GM12878 (cell line): ENCODE data around the gene NAALAD2. TPM values are rescaled to one million over a fixed set of nuclear protein-coding genes. Genes with fewer than 3 reads are reported as not detected.
"Not testable (repeated sequence)": the region's sequence is repeated elsewhere in the genome, so short reads cannot be mapped to it uniquely, and the experiment has no call there.

Experiments
- ATAC-seq: fragments of 200-7000 bp; cut with Tn5 transposase; 3 replicates; pipeline ENCODE4 v1.9.1; 2020; ENCODE audit warnings: mild to moderate bottlenecking, moderate library complexity
- BruUV-seq: library from RNA; stranded (reverse); fragments of 400-500 nt; replicated peaks from 2 replicates; lab custom pipeline; 2021; lab: Mats Ljungman, UMichigan
- CTCF ChIA-PET: fragments of 300-600 bp; sonication (Branson Sonifier 250); formaldehyde crosslinking; extraction: SDS; loops from one replicate; lab custom pipeline; 2021; ENCODE audit warnings: inconsistent platforms; lab: Yijun Ruan, JAX
- POLR2A ChIA-PET: fragments of 350-600 bp; formaldehyde crosslinking; extraction: SDS; loops from one replicate; lab custom pipeline; 2021; ENCODE audit warnings: inconsistent platforms; lab: Charles Lee
- RAD21 ChIA-PET: fragments of 300-600 bp; sonication (Branson Sonifier 250); formaldehyde crosslinking; loops from one replicate; lab custom pipeline; 2023; ENCODE audit warnings: antibody characterized with exemption; ENCODE audit not compliant: unreplicated experiment; lab: Charles Lee
- SMC1A ChIA-PET: fragments of 300-600 bp; sonication (Branson Sonifier 250); formaldehyde crosslinking; loops from one replicate; lab custom pipeline; 2023; ENCODE audit not compliant: unreplicated experiment, uncharacterized antibody; lab: Charles Lee
- DNase-seq: peaks from one replicate; pipeline ENCODE4 v3.0.0-alpha.2; 2011; ENCODE audit warnings: low read depth, low spot score
- FAIRE-seq: peaks from 3 replicates; lab custom pipeline; 2011; peaks lifted over from hg19 to GRCh38; lab: Jason Lieb, UNC
- H2AFZ ChIP-seq: 2 replicates; pipeline ENCODE4 v1.6.0; 2011; ENCODE audit warnings: low read depth, low read length, control low read depth; ENCODE audit not compliant: control insufficient read depth
- H3K27ac ChIP-seq: 2 replicates; pipeline ENCODE4 v1.5.1; 2011; ENCODE audit warnings: control low read depth; ENCODE audit not compliant: control insufficient read depth, insufficient read depth
- H3K27me3 ChIP-seq, 2 experiments: replicated peaks in 1 of 2; 2 replicates each; pipeline versions ENCODE4 v1.6.0 to v1.6.1; 2011; ENCODE audit warnings: low read length in 1 of 2; ENCODE audit not compliant: control insufficient read depth in 2 of 2, insufficient read depth in 2 of 2
- H3K36me3 ChIP-seq, 2 experiments: 2 replicates each; pipeline ENCODE4 v1.5.1; 2011; ENCODE audit warnings: low read length in 1 of 2; ENCODE audit not compliant: control insufficient read depth in 2 of 2, insufficient read depth in 2 of 2
- H3K4me1 ChIP-seq: 2 replicates; pipeline ENCODE4 v1.6.1; 2011; ENCODE audit warnings: mild to moderate bottlenecking, low read length, moderate library complexity, mixed read lengths; ENCODE audit not compliant: control insufficient read depth, insufficient read depth
- H3K4me2 ChIP-seq: 2 replicates; pipeline ENCODE4 v1.6.0; 2011; ENCODE audit warnings: control low read depth; ENCODE audit not compliant: control insufficient read depth, insufficient read depth
- H3K4me3 ChIP-seq: fragments of 200-600 bp; sonication (generic); 2 replicates; pipeline ENCODE4 v1.5.1; 2016
- H3K79me2 ChIP-seq: 2 replicates; pipeline ENCODE4 v1.6.0; 2011; ENCODE audit warnings: low read length; ENCODE audit not compliant: control insufficient read depth, insufficient read depth
- H3K9ac ChIP-seq: 2 replicates; pipeline ENCODE4 v1.8.0; 2011; ENCODE audit warnings: low read length, control low read depth, mixed read lengths; ENCODE audit not compliant: control insufficient read depth, insufficient read depth
- H3K9me3 ChIP-seq: replicated peaks from 3 replicates; pipeline ENCODE4 v1.5.1; 2011; ENCODE audit warnings: mild to moderate bottlenecking, low read length; ENCODE audit not compliant: control insufficient read depth, insufficient read depth
- H4K20me1 ChIP-seq: 2 replicates; pipeline ENCODE4 v1.6.0; 2011; ENCODE audit not compliant: control insufficient read depth, insufficient read depth
- WGBS: methylation state at CpG from one replicate; pipeline ENCODE4 v1.1.6; 2016; ENCODE audit warnings: low lambda C conversion rate; ENCODE audit not compliant: insufficient replicate concordance, insufficient coverage; ENCODE audit errors: missing lambda C conversion rate; 5-methylcytosine and 5-hydroxymethylcytosine counted together
- in situ Hi-C: fragments of 300-500 bp; cut with MboI; formaldehyde crosslinking; loops from 9 replicates; pipeline ENCODE4 v1.14.3; 2018; ENCODE audit warnings: mixed read lengths
- intact Hi-C: fragments of 100-400 bp; cut with micrococcal nuclease; formaldehyde crosslinking; loops from one replicate; pipeline ENCODE4 v1.14.2; 2022; ENCODE audit not compliant: unreplicated experiment
- polyA plus RNA-seq, 11 experiments: library from polyadenylated mRNA; depleted of rRNA in 4 of 11; unstranded in 6 of 11; stranded (reverse) in 5 of 11; fragments of >200 nt; fragmentation: Nextera tagmentation in 4 of 11; fragmentation: Illumina TruSeq in 1 of 11; extraction: Ambion mirVana in 4 of 11; extraction: Trizol in 1 of 11; gene quantifications; 1 replicate in 1 of 11; 2 replicates in 10 of 11; pipeline versions ENCODE4 v1.2.1 to v1.2.3, GENCODE V29; 2011 to 2016; ENCODE audit warnings: inconsistent platforms in 2 of 11, missing spikeins in 2 of 11, low read depth in 1 of 11
- total RNA-seq, 4 experiments: library from RNA; depleted of rRNA in 3 of 4; stranded (reverse); fragments of >200 nt in 3 of 4; fragmentation: Illumina TruSeq in 1 of 4; extraction: Trizol in 1 of 4; gene quantifications; 2 replicates each; pipeline versions ENCODE4 v1.2.1 to v1.2.3, GENCODE V29; 2013 to 2021
- TF ChIP-seq, protein P1 (sequence below): IDR thresholded peaks from 2 replicates; pipeline ENCODE4 v1.6.1; 2012; ENCODE audit warnings: mild to moderate bottlenecking, low read depth, low read length

The NAALAD2 gene
- total and polyA plus RNA-seq, 10 of the 15 experiments (the other 5 are each of a cell fraction or from before 2014, with no cell fraction given) = 0.05 to 0.24 (median 0.11) TPM; not detected in 5

DNA sequence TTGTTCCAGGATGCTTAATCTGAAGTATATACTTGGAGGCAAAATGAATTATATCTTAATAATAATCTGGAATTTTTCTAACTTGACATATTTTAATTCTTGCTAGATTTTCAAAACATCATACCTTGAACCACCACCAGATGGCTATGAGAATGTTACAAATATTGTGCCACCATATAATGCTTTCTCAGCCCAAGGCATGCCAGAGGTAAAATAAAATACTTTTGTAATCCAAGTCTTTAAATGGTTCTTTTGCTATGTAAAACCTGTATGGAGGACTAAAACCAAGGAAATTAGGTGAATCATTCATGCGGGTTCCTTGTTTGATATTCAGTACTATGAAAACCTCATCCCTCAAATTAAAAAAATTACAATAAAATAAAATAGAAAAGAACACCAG lies 14.4 kb downstream of the NAALAD2 start (continued):
- TF ChIP-seq, protein P1, sequence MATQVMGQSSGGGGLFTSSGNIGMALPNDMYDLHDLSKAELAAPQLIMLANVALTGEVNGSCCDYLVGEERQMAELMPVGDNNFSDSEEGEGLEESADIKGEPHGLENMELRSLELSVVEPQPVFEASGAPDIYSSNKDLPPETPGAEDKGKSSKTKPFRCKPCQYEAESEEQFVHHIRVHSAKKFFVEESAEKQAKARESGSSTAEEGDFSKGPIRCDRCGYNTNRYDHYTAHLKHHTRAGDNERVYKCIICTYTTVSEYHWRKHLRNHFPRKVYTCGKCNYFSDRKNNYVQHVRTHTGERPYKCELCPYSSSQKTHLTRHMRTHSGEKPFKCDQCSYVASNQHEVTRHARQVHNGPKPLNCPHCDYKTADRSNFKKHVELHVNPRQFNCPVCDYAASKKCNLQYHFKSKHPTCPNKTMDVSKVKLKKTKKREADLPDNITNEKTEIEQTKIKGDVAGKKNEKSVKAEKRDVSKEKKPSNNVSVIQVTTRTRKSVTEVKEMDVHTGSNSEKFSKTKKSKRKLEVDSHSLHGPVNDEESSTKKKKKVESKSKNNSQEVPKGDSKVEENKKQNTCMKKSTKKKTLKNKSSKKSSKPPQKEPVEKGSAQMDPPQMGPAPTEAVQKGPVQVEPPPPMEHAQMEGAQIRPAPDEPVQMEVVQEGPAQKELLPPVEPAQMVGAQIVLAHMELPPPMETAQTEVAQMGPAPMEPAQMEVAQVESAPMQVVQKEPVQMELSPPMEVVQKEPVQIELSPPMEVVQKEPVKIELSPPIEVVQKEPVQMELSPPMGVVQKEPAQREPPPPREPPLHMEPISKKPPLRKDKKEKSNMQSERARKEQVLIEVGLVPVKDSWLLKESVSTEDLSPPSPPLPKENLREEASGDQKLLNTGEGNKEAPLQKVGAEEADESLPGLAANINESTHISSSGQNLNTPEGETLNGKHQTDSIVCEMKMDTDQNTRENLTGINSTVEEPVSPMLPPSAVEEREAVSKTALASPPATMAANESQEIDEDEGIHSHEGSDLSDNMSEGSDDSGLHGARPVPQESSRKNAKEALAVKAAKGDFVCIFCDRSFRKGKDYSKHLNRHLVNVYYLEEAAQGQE = no peak
- TF ChIP-seq, all 136 proteins: peak for 0

DNA sequence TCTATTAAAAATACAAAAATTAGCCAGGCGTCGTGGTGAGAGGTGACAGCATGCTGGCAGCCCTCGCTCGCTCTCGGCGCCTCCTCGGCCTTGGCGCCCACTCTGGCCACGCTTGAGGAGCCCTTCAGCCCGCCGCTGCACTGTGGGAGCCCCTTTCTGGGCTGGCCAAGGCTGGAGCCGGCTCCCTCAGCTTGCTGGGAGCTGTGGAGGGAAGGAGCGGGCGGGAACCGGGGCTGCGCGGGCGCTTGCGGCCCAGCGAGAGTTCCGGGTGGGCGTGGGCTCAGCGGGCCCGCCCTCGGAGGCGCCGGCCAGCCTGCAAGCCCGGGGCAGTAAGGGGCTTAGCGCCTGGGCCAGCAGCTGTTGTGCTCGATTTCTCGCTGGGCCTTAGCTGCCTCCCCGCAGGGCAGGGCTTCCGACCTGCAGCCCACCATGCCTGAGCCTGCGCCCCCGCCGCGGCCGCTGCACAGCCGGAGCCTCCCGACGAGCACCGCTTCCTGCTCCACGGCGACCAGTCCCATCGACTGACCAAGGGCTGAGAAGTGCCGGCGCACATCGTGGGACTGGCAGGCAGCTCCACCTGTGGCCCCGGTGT lies 32.6 kb downstream of the NAALAD2 start:
- H3K36me3 ChIP-seq, DNase-seq, intact Hi-C loops, H3K79me2 ChIP-seq, H4K20me1 ChIP-seq, H3K27ac ChIP-seq, FAIRE-seq, in situ Hi-C loops, H2AFZ ChIP-seq, H3K9me3 ChIP-seq, H3K27me3 ChIP-seq, H3K9ac ChIP-seq, CTCF ChIA-PET, SMC1A ChIA-PET, ATAC-seq, RAD21 ChIA-PET, H3K4me1 ChIP-seq, BruUV-seq, POLR2A ChIA-PET, H3K4me2 ChIP-seq, H3K4me3 ChIP-seq: not testable (repeated sequence)
- 72% methylated on average over 44 of the region's 49 CpGs for WGBS

DNA sequence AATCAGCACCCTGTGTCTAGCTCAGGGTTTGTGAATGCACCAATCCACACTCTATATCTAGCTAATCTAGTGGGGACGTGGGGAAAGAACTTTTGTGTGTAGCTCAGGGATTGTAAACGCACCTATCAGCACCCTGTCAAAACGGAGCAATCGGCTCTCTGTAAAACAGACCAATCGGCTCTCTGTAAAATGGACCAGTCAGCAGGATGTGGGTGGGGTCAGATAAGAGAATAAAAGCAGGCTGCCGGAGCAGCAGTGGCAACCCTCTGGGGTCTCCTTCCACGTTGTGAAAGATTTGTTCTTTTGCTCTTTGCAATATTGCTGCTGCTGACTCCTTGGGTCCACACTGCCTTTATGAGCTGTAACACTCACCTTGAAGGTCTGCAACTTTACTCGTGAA lies 33.2 kb downstream of the NAALAD2 start:
- H3K27ac ChIP-seq, FAIRE-seq, H4K20me1 ChIP-seq, H3K4me3 ChIP-seq, H3K36me3 ChIP-seq, H3K4me1 ChIP-seq, POLR2A ChIA-PET, CTCF ChIA-PET, BruUV-seq, intact Hi-C loops, H3K9ac ChIP-seq, H3K4me2 ChIP-seq, in situ Hi-C loops, RAD21 ChIA-PET, H2AFZ ChIP-seq, H3K79me2 ChIP-seq, SMC1A ChIA-PET, H3K9me3 ChIP-seq, DNase-seq, H3K27me3 ChIP-seq, ATAC-seq: not testable (repeated sequence)
- 57% methylated on average over 8 of the region's 8 CpGs for WGBS
